Heart left ventricle (tissue), 13 donors: ENCODE data around the gene GALNT18.

Source experiments
- POLR2A ChIP-seq, 2 donors: fragments of 450-650 bp; IDR thresholded peaks; one replicate each; pipeline ENCODE4 v1.6.1; 2017; ENCODE audit warnings: antibody characterized with exemption in 2 of 2, mild to moderate bottlenecking in 2 of 2, moderate library complexity in 2 of 2
- TF ChIP-seq, protein P1 (sequence below), 12 donors: fragments of 200-600 bp; sonication (generic) in 4 of 12; IDR thresholded peaks; one replicate each; pipeline versions ENCODE4 v1.5.0 to v1.8.0; 2018 to 2022; ENCODE audit warnings: antibody characterized with exemption in 12 of 12, mild to moderate bottlenecking in 5 of 12
- donor health status: ischemic (EF 13 %, LVEDD 7.1; RV severe dilation, severe dysfunction).
- donor health status: DM: no; HTN: yes; CAD: no.
- donor health status: DM: no; HTN: no; CAD: no.
- donor health status: ischemic (EF 25% LVEDD 6.9; RV normal size, moderate dysfunction).
- donor health status: ischemic (EF 25% LVEDD 5.7; RV mildly dilated, moderate dysfunction).
- donor health status: ischemic (EF 35%, LVEDD 5.7; RV mildly dilated, moderate dysfunction).
- donor health status: nonischemic (EF 11% LVEDD 7.7; RV severe dilation, severe dysfunction).
- donor health status: DM: yes; HTN: yes; CAD: no.
- donor health status: PGD.
- donor health status: ischemic (EF 29% LVEDD 5.4; RV normal size, mild dysfunction).
- donor health status: nonischemic (EF 23%, LVEDD 6.1; RV moderate dilation, normal function).

DNA sequence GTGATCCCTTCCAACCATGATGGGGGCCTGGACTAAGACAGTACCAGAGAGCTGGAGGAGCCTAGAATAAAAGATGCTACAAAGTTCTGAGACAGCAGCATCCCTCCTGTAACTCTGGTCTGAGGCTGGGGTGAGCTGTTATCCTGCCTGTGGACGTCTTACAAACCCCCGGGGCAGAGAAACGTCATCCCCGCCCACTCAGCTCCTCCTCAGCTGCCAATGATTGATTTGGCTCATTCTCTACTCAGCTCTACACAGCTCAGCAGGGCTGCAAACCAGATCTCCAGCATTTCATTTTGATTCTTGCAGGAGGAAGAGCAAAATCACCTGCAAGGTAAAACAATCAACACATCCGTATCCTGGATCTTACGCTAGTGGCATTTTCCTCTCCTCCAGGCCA lies 324.2 kb downstream of the GALNT18 start:
- TF ChIP-seq, protein P1, sequence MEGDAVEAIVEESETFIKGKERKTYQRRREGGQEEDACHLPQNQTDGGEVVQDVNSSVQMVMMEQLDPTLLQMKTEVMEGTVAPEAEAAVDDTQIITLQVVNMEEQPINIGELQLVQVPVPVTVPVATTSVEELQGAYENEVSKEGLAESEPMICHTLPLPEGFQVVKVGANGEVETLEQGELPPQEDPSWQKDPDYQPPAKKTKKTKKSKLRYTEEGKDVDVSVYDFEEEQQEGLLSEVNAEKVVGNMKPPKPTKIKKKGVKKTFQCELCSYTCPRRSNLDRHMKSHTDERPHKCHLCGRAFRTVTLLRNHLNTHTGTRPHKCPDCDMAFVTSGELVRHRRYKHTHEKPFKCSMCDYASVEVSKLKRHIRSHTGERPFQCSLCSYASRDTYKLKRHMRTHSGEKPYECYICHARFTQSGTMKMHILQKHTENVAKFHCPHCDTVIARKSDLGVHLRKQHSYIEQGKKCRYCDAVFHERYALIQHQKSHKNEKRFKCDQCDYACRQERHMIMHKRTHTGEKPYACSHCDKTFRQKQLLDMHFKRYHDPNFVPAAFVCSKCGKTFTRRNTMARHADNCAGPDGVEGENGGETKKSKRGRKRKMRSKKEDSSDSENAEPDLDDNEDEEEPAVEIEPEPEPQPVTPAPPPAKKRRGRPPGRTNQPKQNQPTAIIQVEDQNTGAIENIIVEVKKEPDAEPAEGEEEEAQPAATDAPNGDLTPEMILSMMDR (IDR thresholded peaks at IDR 0.05): no peak
- no peak for TF ChIP-seq POLR2A (IDR thresholded peaks at IDR 0.05)
